Measurements from ENCODE around the gene CERS6. TPM values are rescaled to one million over a fixed set of nuclear protein-coding genes. Genes with fewer than 3 reads are reported as not detected.

Gene CERS6
- total and polyA plus RNA-seq, 2 experiments from 2014 or later: 7.4 to 35.0 TPM

GRCh38 chr2:168798076-168798887 lies 342.2 kb downstream of the CERS6 start:
- peak overlapping the region; percentile 59 for H3K4me2 ChIP-seq
- peaks cover 16% of the 10 kb centered on the region for H3K9me2 ChIP-seq (ENCODE audit: insufficient read depth)
- H3K4me3 ChIP-seq: peak overlapping the region; percentile 5; the same call in 1 of the 2 replicates
- Mint-ChIP-seq H3K27ac (peak overlapping the region; percentile 33), H3K4me3 (peak overlapping the region; percentile 22; the same call in 1 of the 3 replicates), H3K27me3 (ENCODE audit: insufficient read depth, low read depth, poor library complexity) (peaks cover 2% of the 10 kb centered on the region), H3K36me3 (ENCODE audit: low read depth) (no peaks in the 10 kb centered on the region), H3K4me1 (peaks cover 39% of the 10 kb centered on the region), H3K9me3 (no peaks in the 10 kb centered on the region; the same call in 2 of the 3 replicates)
- no peaks in the 10 kb centered on the region for H3K27me3 ChIP-seq (ENCODE audit: insufficient read depth)
- H3F3A ChIP-seq (replicated peaks; ENCODE audit: low read depth): no peaks in the 10 kb centered on the region
- TF ChIP-seq JUNB (IDR thresholded peaks at IDR 0.05; ENCODE audit: unreplicated experiment) (no peak), CREB1 (CRISPR knock-in tag; IDR thresholded peaks at IDR 0.05; ENCODE audit: low read depth) (0 out of 2 replicates have a peak, but pooled peaks have one; percentile 12)
- peaks cover 33% of the 10 kb centered on the region for H3K4me1 ChIP-seq (ENCODE audit: insufficient read depth)
- no peaks in the 10 kb centered on the region for H3K36me3 ChIP-seq (ENCODE audit: insufficient read depth)
- H2AFZ ChIP-seq: no peak overlapping the region
- H3K79me2 ChIP-seq (replicated peaks; ENCODE audit: insufficient read depth): no peaks in the 10 kb centered on the region
- peak; percentile 86 for ATAC-seq
- DNase-seq (ENCODE audit: low spot score): peak; percentile 75
- no peaks in the 10 kb centered on the region for H4K20me1 ChIP-seq (replicated peaks; ENCODE audit: insufficient read depth)
- H3K27ac ChIP-seq (ENCODE audit: low read depth): no peak overlapping the region

DNA sequence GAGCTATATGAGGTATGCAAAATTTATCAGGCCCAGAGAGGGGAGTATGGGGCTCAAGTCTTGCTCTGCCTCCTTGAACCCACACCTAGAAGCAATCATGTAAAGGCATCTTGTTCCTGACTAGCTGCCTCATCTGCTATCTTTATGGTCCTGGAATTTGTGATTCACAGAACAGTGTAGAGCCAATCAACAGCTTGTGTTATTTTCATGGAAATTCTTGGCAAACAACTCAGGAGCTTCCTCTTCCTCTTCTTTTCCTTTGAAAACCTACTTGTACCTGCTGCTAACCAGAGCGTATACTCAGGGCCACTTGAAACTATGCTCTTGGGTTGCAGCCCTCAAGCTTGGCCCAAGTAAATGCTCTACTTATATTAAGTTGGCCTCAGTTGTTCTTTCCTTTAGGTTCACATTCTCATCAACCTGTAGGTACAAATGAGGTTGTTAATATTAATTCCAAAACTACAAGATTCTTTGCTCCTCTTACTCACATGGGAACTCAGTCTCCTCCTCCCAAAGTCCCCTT lies 342.9 kb downstream of the CERS6 start:
- ATAC-seq: peak; percentile 49
- H2AFZ ChIP-seq: no peak overlapping the region

More for the DNA sequence above, 342.9 kb downstream of the CERS6 start:
- peak overlapping the region; percentile 59 for H3K4me2 ChIP-seq
- H3F3A ChIP-seq (replicated peaks; ENCODE audit: low read depth): no peaks in the 10 kb centered on the region
- H4K20me1 ChIP-seq (replicated peaks; ENCODE audit: insufficient read depth): no peaks in the 10 kb centered on the region
- peaks cover 33% of the 10 kb centered on the region for H3K4me1 ChIP-seq (ENCODE audit: insufficient read depth)
- peaks cover 42% of the 10 kb centered on the region for H3K4me1 Mint-ChIP-seq
- peak overlapping the region; percentile 33 for H3K27ac Mint-ChIP-seq
- peak overlapping the region; percentile 5; the same call in 1 of the 2 replicates for H3K4me3 ChIP-seq
- peaks cover 12% of the 10 kb centered on the region for H3K9me2 ChIP-seq (ENCODE audit: insufficient read depth)
- no peaks in the 10 kb centered on the region; the same call in 2 of the 3 replicates for H3K9me3 Mint-ChIP-seq
- DNase-seq (ENCODE audit: low spot score): peak; percentile 61
- no peak for TF ChIP-seq CTCF (conservative IDR thresholded peaks at IDR 0.05; ENCODE audit: low read depth in 2 of 2)
- peak; percentile 37; the same call in 1 of the 2 replicates for TF ChIP-seq NANOG (IDR thresholded peaks at IDR 0.05; ENCODE audit: borderline replicate concordance)
- H3K36me3 ChIP-seq (ENCODE audit: insufficient read depth): no peaks in the 10 kb centered on the region
- no peak overlapping the region for H3K27ac ChIP-seq (ENCODE audit: low read depth)
- H3K27me3 Mint-ChIP-seq (ENCODE audit: insufficient read depth, low read depth, poor library complexity): peaks cover 2% of the 10 kb centered on the region
- H3K79me2 ChIP-seq (replicated peaks; ENCODE audit: insufficient read depth): no peaks in the 10 kb centered on the region
- H3K36me3 Mint-ChIP-seq (ENCODE audit: low read depth): no peaks in the 10 kb centered on the region
- H3K27me3 ChIP-seq (ENCODE audit: insufficient read depth): no peaks in the 10 kb centered on the region
- H3K4me3 Mint-ChIP-seq: peak overlapping the region; percentile 22; the same call in 1 of the 3 replicates
